HEK293T (cell line): Measurements from ENCODE around the gene GPR33.
"Not testable (repeated sequence)": the region's sequence is repeated elsewhere in the genome, so short reads cannot be mapped to it uniquely, and the experiment has no call there.

Experiments
- CTCF ChIA-PET: fragments of 350-600 bp; formaldehyde crosslinking; extraction: SDS; loops from one replicate; lab custom pipeline; 2021; ENCODE audit warnings: antibody characterized with exemption, inconsistent platforms; lab: Yijun Ruan, JAX
- POLR2A ChIA-PET: fragments of 350-600 bp; formaldehyde crosslinking; extraction: SDS; loops from one replicate; lab custom pipeline; 2020; ENCODE audit warnings: antibody characterized with exemption, inconsistent platforms; lab: Yijun Ruan, JAX
- DNase-seq: peaks from one replicate; pipeline ENCODE4 v3.0.0; 2012; ENCODE audit warnings: mixed read lengths; ENCODE audit errors: extremely low spot score
- ARNT ChIP-seq: fragments of 450-650 bp; IDR thresholded peaks from 2 replicates; pipeline ENCODE4 v1.6.1; 2017; ENCODE audit warnings: mild to moderate bottlenecking
- CTBP1 ChIP-seq: fragments of 450-650 bp; IDR thresholded peaks from 2 replicates; pipeline ENCODE4 v1.6.1; 2016; ENCODE audit warnings: borderline replicate concordance
- ELF4 ChIP-seq: fragments of 450-650 bp; IDR thresholded peaks from 2 replicates; pipeline ENCODE4 v1.6.1; 2017; ENCODE audit warnings: antibody characterized with exemption
- FOXA1 ChIP-seq: fragments of 450-650 bp; IDR thresholded peaks from 2 replicates; pipeline ENCODE4 v1.6.1; 2016; ENCODE audit warnings: mild to moderate bottlenecking
- FOXK2 ChIP-seq: fragments of 450-650 bp; IDR thresholded peaks from 2 replicates; pipeline ENCODE4 v1.6.1; 2016; ENCODE audit warnings: mild to moderate bottlenecking
- FOXM1 ChIP-seq: fragments of 450-650 bp; IDR thresholded peaks from 2 replicates; pipeline ENCODE4 v1.6.1; 2017; ENCODE audit warnings: mild to moderate bottlenecking, borderline replicate concordance
- HDGF ChIP-seq: fragments of 450-650 bp; IDR thresholded peaks from 2 replicates; pipeline ENCODE4 v1.6.1; 2017; ENCODE audit warnings: antibody characterized with exemption, borderline replicate concordance
- L3MBTL2 ChIP-seq: fragments of 450-650 bp; conservative IDR thresholded peaks from 2 replicates; pipeline ENCODE4 v1.6.1; 2016; ENCODE audit warnings: mild to moderate bottlenecking
- LEF1 ChIP-seq: fragments of 450-650 bp; IDR thresholded peaks from 2 replicates; pipeline ENCODE4 v1.6.1; 2017; ENCODE audit warnings: mild to moderate bottlenecking, borderline replicate concordance
- NFRKB ChIP-seq: fragments of 450-650 bp; IDR thresholded peaks from 2 replicates; pipeline ENCODE4 v1.6.1; 2016; ENCODE audit warnings: mild to moderate bottlenecking, moderate library complexity
- SP1 ChIP-seq: fragments of 450-650 bp; IDR thresholded peaks from 2 replicates; pipeline ENCODE4 v1.6.1; 2017
- TARDBP ChIP-seq: fragments of 450-650 bp; IDR thresholded peaks from 2 replicates; pipeline ENCODE4 v1.6.1; 2016
- ZNF384 ChIP-seq: fragments of 450-650 bp; IDR thresholded peaks from 2 replicates; pipeline ENCODE4 v1.6.1; 2016
- TF ChIP-seq, protein P1 (sequence below): fragments of 450-650 bp; IDR thresholded peaks from 2 replicates; pipeline ENCODE4 v1.6.1; 2016

Gene GPR33

DNA sequence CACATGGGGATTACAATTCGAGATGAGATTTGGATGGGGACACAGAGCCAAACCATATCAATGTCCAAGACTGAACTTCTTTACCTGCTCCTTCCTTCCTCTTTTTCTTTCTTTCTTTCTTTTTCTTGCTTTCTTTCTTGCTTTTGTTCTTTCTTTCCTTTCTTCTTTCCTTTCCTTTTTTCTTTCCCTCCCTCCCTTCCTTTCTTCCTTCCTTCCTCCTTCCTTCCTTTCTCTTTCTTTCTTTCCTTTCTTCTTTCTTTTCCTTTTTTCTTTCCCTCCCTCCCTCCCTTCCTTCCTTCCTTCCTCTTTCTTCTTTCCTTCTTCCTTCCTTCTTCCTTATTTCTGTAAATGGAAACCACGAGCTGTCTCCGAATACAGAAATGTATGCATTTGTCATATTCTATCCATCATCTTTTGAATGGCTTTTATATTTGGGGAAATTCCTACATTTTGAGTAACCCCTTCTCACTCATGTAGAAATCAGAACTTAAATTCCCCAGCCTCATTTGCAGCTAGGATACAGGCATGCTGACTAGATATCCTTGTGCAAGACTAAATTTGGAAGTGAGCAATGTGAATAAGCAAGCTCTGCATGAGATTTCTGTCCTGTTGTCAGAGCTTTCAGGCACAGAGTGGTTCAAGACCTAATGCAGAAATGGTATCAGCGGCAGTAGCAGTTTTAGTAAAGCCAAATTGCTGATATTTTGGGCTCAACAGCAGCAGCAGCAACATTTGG lies 11.5 kb downstream of the GPR33 start:
- ChIA-PET CTCF (interaction anchor here (1.1 kb wide), 1 partner anchor 14 kb away, joined by 4 read pairs; no protein-coding TSS in a partner anchor), POLR2A (no interaction called here)
- DNase-seq = no peak
- TF ChIP-seq ARNT (no peak), FOXM1 (no peak), ZNF384 (no peak), CTBP1 (no peak), FOXA1 (no peak)

DNA sequence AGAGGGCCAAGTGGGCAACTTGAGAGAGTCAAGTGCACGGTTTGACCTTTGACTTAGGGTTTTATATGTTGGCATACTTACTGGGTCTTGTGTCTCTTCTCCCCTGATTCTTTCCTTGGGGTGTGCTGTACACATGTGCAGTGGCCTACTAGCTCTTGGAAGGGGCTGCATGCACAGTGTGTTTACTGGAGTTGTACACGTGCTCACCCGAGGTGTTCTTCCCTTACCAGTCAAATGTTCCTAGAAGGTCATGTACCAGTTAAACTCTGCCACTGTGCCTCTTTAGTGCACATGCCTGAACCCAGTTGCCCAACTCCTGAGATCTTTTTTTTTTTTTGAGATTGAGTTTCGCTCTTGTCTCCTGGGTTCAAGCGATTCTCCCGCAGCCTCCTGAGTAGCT lies 21.3 kb downstream of the GPR33 start:
- TF ChIP-seq, protein P1, sequence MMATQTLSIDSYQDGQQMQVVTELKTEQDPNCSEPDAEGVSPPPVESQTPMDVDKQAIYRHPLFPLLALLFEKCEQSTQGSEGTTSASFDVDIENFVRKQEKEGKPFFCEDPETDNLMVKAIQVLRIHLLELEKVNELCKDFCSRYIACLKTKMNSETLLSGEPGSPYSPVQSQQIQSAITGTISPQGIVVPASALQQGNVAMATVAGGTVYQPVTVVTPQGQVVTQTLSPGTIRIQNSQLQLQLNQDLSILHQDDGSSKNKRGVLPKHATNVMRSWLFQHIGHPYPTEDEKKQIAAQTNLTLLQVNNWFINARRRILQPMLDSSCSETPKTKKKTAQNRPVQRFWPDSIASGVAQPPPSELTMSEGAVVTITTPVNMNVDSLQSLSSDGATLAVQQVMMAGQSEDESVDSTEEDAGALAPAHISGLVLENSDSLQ = no peak
- TF ChIP-seq HDGF = no peak
- no peak for TF ChIP-seq FOXM1
- TF ChIP-seq FOXA1 = no peak
- TF ChIP-seq ARNT = no peak
- no peak for TF ChIP-seq L3MBTL2
- TF ChIP-seq CTBP1 = no peak
- no peak for TF ChIP-seq SP1
- TF ChIP-seq FOXK2 = no peak
- no peak for TF ChIP-seq NFRKB
- POLR2A ChIA-PET = no interaction called here
- no peak for DNase-seq
- CTCF ChIA-PET = no interaction called here

DNA sequence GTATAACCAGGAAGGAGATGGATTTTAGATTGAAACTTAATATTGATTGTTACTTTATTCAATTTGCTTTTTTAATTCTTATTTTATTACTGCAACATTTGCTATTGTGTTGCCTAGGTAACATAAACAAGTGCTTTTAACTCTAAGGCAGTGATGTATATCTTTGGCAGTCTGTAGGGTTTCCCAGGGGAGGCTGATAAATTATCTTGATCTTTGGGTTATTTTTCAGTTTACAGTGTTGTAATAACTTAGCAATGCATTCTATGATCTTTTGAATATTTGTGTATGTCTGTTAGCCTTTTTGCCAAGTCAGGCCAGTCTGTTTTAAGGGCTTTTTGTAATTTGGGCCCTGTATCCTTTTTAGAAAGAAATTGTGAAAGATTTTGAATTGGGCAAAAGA lies 22.7 kb downstream of the GPR33 start:
- CTCF ChIA-PET = no interaction called here
- no peak for DNase-seq
- POLR2A ChIA-PET = no interaction called here
- no peak for TF ChIP-seq ELF4

DNA sequence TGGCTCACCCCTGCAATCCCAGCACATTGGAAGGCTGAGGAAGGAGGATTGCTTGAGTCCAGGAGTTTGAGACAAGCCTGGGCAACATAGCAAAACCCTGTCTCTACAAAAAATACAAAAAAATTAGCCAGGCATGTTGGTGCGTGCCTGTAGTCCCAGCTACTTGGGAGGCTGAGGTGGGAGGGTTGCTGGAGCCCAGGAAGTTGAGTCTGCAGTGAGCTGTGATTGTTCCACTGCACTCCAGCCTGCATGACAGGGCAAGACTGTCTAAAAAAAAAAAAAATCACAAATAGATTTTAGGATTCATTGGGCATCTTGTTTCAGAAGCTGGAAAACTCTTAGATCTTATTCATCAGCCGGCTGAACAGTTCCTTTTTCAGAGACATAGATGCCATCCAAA lies 25.4 kb downstream of the GPR33 start:
- DNase-seq = not testable (repeated sequence)
- ChIA-PET POLR2A (interaction anchor here (1.1 kb wide), 1 partner anchor 42 kb away, joined by 3 read pairs; the partner anchor contains the start of gene HEATR5A), CTCF (interaction anchor here (1.5 kb wide), 1 partner anchor 13 kb away, joined by 4 read pairs; no protein-coding TSS in a partner anchor)

DNA sequence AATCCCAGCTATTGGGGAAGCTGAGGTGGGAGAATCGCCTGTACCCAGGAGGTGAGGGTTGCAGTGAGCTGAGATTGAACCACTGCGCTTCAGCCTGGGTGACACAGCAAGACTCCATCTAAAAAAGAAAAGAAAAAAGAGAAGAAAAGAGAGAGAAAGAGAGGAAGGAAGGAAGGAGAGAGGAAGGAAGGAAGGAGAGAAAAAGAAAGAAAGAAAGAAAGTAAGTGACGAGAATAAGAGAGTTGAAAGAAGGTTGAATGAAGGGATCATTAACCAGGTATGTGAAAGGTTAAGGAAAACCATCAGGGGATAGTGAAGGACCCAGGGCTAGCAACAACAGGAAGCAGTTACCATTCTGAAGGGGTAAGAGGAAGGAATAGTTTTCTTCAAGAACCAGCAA lies 26.3 kb downstream of the GPR33 start:
- TF ChIP-seq TARDBP (no peak), HDGF (no peak), LEF1 (no peak), SP1 (no peak), FOXK2 (no peak)
- TF ChIP-seq, protein P1 = no peak
- CTCF ChIA-PET = no interaction called here
- DNase-seq = no peak
- POLR2A ChIA-PET = no interaction called here

DNA sequence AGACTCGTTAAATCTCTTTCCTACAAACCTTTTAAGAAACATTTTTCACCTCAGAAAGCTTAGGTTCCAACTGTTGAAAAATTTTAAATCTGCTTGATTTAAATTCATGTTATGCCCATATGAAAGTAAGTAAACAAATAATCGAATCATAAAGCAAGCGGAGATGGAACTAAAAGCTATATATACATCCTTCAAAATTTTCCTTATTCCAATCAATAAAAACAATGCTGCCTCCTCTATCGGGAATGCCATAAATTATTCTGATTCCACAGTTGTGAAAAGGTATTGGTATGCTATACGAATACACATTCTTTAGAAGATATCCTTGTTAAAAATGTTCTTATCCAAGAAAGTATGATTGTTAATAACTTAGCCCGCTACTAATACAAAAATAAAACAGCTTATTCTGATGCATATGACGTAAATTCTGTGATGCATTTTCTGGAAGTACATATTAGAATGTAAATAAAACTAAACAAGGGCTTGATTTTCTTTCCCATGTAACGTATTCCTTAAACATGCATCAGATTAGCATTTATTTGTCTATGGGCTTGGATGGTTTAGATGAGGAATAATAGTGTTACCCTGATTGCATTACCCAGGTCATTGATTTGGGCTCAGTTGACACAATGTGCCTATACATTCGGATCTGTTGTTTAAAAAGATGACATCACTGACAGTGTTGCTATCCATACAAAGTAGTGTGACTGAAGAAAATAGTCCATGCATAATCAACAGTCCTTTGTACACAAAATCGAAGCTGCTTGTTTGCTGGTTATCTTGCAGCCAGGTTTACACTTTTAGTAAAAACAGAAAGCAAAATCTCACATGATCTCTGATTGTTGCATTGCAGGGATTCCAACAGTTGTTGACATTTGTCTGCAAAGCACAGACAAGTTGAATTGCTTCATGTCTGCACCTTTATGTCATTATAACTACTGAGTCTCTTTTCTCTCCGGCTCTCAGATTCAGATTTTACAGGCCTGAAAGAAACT lies 29.9 kb downstream of the GPR33 start:
- ChIA-PET CTCF (interaction anchor here (0.5 to 0.7 kb wide), 2 partner anchors 37 to 307 kb away, joined by 3 read pairs; no protein-coding TSS in a partner anchor), POLR2A (interaction anchor here (0.6 to 3.1 kb wide), 6 partner anchors 10 to 107 kb away, joined by 3 to 24 read pairs (median 4); partner anchors contain the start of gene HEATR5A)

More for the DNA sequence above, 29.9 kb downstream of the GPR33 start:
- TF ChIP-seq, protein P1 = no peak
- TF ChIP-seq HDGF (no peak), FOXM1 (no peak), FOXK2 (no peak), CTBP1 (no peak), LEF1 (no peak), FOXA1 (no peak), ZNF384 (no peak)
- DNase-seq = no peak
